Memory B cell (primary cell): ENCODE data around the gene KIAA0232.

Source experiments
- ATAC-seq: fragments of 150-1000 bp; cut with Tn5 transposase; 2 replicates; pipeline ENCODE4 v1.10.0; 2021; ENCODE audit warnings: low read depth, mild to moderate bottlenecking, moderate library complexity
- DNase-seq, 2 donors: peaks; one replicate each; pipeline ENCODE4 v3.0.0; 2022; ENCODE audit warnings: low spot score in 2 of 2
- H3K27ac Mint-ChIP-seq: one replicate; pipeline ENCODE4 v1.8.0; 2022; ENCODE audit warnings: mild to moderate bottlenecking, moderate library complexity, mixed read lengths
- H3K27me3 Mint-ChIP-seq: one replicate; pipeline ENCODE4 v1.8.0; 2022; ENCODE audit warnings: mixed read lengths
- H3K36me3 Mint-ChIP-seq: one replicate; pipeline ENCODE4 v1.8.0; 2022; ENCODE audit warnings: mild to moderate bottlenecking, mixed read lengths
- H3K4me1 Mint-ChIP-seq: one replicate; pipeline ENCODE4 v1.8.0; 2022; ENCODE audit warnings: mixed read lengths
- H3K4me3 Mint-ChIP-seq: one replicate; pipeline ENCODE4 v1.8.0; 2022; ENCODE audit warnings: mild to moderate bottlenecking, moderate library complexity, mixed read lengths
- H3K9me3 Mint-ChIP-seq: one replicate; pipeline ENCODE4 v1.8.0; 2022; ENCODE audit warnings: mixed read lengths

The KIAA0232 gene

GRCh38 chr4:6851431-6851830 is 68.9 kb downstream of the KIAA0232 start:
- ATAC-seq (no peak), DNase-seq (no peak)
- no peaks in the 10 kb centered on the region for H3K27me3 Mint-ChIP-seq
- H3K36me3 Mint-ChIP-seq = peaks cover 15% of the 10 kb centered on the region
- peaks cover 17% of the 10 kb centered on the region for H3K4me1 Mint-ChIP-seq
- no peaks in the 10 kb centered on the region for H3K9me3 Mint-ChIP-seq
- no peak overlapping the region for H3K27ac Mint-ChIP-seq
- H3K4me3 Mint-ChIP-seq = no peak overlapping the region

- Mint-ChIP-seq H3K27ac (no peak overlapping the region), H3K9me3 (no peaks in the 10 kb centered on the region), H3K36me3 (peaks cover 15% of the 10 kb centered on the region), H3K4me1 (peaks cover 17% of the 10 kb centered on the region), H3K27me3 (no peaks in the 10 kb centered on the region), H3K4me3 (no peak overlapping the region)
- ATAC-seq = no peak
- no peak for DNase-seq
Measured at GRCh38 chr4:6851962-6852361, 69.4 kb downstream of the KIAA0232 start.

GRCh38 chr4:6852582-6852981 is 70.1 kb downstream of the KIAA0232 start:
- Mint-ChIP-seq H3K4me3 (no peak overlapping the region), H3K36me3 (peaks cover 15% of the 10 kb centered on the region), H3K4me1 (peaks cover 17% of the 10 kb centered on the region), H3K9me3 (no peaks in the 10 kb centered on the region), H3K27ac (no peak overlapping the region), H3K27me3 (no peaks in the 10 kb centered on the region)
- DNase-seq (no peak), ATAC-seq (no peak)

- Mint-ChIP-seq H3K27ac (peak overlapping the region; percentile 3), H3K4me1 (peaks cover 17% of the 10 kb centered on the region), H3K27me3 (no peaks in the 10 kb centered on the region), H3K4me3 (no peak overlapping the region), H3K36me3 (peaks cover 9% of the 10 kb centered on the region), H3K9me3 (no peaks in the 10 kb centered on the region)
- ATAC-seq (peak; percentile 31), DNase-seq (no peak)
Measured at GRCh38 chr4:6854098-6854744, 71.7 kb downstream of the KIAA0232 start.

- DNase-seq (no peak), ATAC-seq (peak; percentile 68)
- no peaks in the 10 kb centered on the region for H3K9me3 Mint-ChIP-seq
- peaks cover 8% of the 10 kb centered on the region for H3K36me3 Mint-ChIP-seq
- no peak overlapping the region for H3K4me3 Mint-ChIP-seq
- peak overlapping the region; percentile 28 for H3K27ac Mint-ChIP-seq
- H3K27me3 Mint-ChIP-seq = no peaks in the 10 kb centered on the region
- peaks cover 15% of the 10 kb centered on the region for H3K4me1 Mint-ChIP-seq
Measured at GRCh38 chr4:6855692-6856297, 73.3 kb downstream of the KIAA0232 start.

GRCh38 chr4:6856391-6856790 is 73.9 kb downstream of the KIAA0232 start:
- H3K9me3 Mint-ChIP-seq = no peaks in the 10 kb centered on the region
- no peaks in the 10 kb centered on the region for H3K27me3 Mint-ChIP-seq
- ATAC-seq (no peak), DNase-seq (no peak)
- peaks cover 17% of the 10 kb centered on the region for H3K4me1 Mint-ChIP-seq
- H3K36me3 Mint-ChIP-seq = peaks cover 11% of the 10 kb centered on the region
- H3K4me3 Mint-ChIP-seq = no peak overlapping the region
- peak overlapping the region; percentile 28 for H3K27ac Mint-ChIP-seq

- Mint-ChIP-seq H3K36me3 (peaks cover 15% of the 10 kb centered on the region), H3K4me1 (peaks cover 17% of the 10 kb centered on the region)
Measured at GRCh38 chr4:6857009-6857882, 74.7 kb downstream of the KIAA0232 start.

GRCh38 chr4:6858997-6859396 is 76.5 kb downstream of the KIAA0232 start:
- Mint-ChIP-seq H3K4me3 (no peak overlapping the region), H3K27ac (no peak overlapping the region), H3K9me3 (no peaks in the 10 kb centered on the region), H3K4me1 (peaks cover 11% of the 10 kb centered on the region), H3K36me3 (peaks cover 15% of the 10 kb centered on the region), H3K27me3 (no peaks in the 10 kb centered on the region)
- ATAC-seq (no peak), DNase-seq (no peak)

More at GRCh38 chr4:6857009-6857882, 74.7 kb downstream of the KIAA0232 start:
- Mint-ChIP-seq H3K9me3 (no peaks in the 10 kb centered on the region), H3K4me3 (no peak overlapping the region), H3K27ac (no peak overlapping the region), H3K27me3 (no peaks in the 10 kb centered on the region)
- no peak for ATAC-seq
- no peak for DNase-seq

- H3K9me3 Mint-ChIP-seq = no peaks in the 10 kb centered on the region
- H3K36me3 Mint-ChIP-seq = peaks cover 15% of the 10 kb centered on the region
Measured at GRCh38 chr4:6859543-6859942, 77.0 kb downstream of the KIAA0232 start.

GRCh38 chr4:6868386-6868785 is 85.9 kb downstream of the KIAA0232 start:
- H3K4me1 Mint-ChIP-seq = peaks cover 5% of the 10 kb centered on the region
- H3K4me3 Mint-ChIP-seq = no peak overlapping the region
- no peaks in the 10 kb centered on the region for H3K9me3 Mint-ChIP-seq
- peak overlapping the region; percentile 19 for H3K27ac Mint-ChIP-seq
- no peak for ATAC-seq
- peaks cover 10% of the 10 kb centered on the region for H3K36me3 Mint-ChIP-seq
- H3K27me3 Mint-ChIP-seq = no peaks in the 10 kb centered on the region
- DNase-seq = no peak

More at GRCh38 chr4:6859543-6859942, 77.0 kb downstream of the KIAA0232 start:
- DNase-seq (no peak), ATAC-seq (no peak)
- Mint-ChIP-seq H3K4me1 (peaks cover 6% of the 10 kb centered on the region), H3K4me3 (no peak overlapping the region), H3K27me3 (no peaks in the 10 kb centered on the region), H3K27ac (no peak overlapping the region)

- Mint-ChIP-seq H3K4me3 (no peak overlapping the region), H3K9me3 (no peaks in the 10 kb centered on the region), H3K4me1 (peaks cover 9% of the 10 kb centered on the region), H3K27me3 (no peaks in the 10 kb centered on the region), H3K27ac (no peak overlapping the region), H3K36me3 (peaks cover 10% of the 10 kb centered on the region)
- DNase-seq (no peak), ATAC-seq (no peak)
Measured at GRCh38 chr4:6869944-6870343, 87.4 kb downstream of the KIAA0232 start.

GRCh38 chr4:6873291-6873690 is 90.8 kb downstream of the KIAA0232 start:
- Mint-ChIP-seq H3K27ac (peak overlapping the region; percentile 46), H3K27me3 (no peaks in the 10 kb centered on the region), H3K4me1 (peaks cover 19% of the 10 kb centered on the region), H3K9me3 (no peaks in the 10 kb centered on the region), H3K36me3 (peaks cover 14% of the 10 kb centered on the region), H3K4me3 (no peak overlapping the region)
- no peak for ATAC-seq
- no peak for DNase-seq

GRCh38 chr4:6873792-6874461 is 91.4 kb downstream of the KIAA0232 start:
- DNase-seq = peak; percentile 60 to 63
- Mint-ChIP-seq H3K36me3 (peaks cover 18% of the 10 kb centered on the region), H3K27ac (no peak overlapping the region), H3K4me1 (peaks cover 19% of the 10 kb centered on the region), H3K4me3 (no peak overlapping the region), H3K9me3 (no peaks in the 10 kb centered on the region), H3K27me3 (no peaks in the 10 kb centered on the region)
- ATAC-seq = peak; percentile 66

GRCh38 chr4:6874981-6875380 is 92.5 kb downstream of the KIAA0232 start:
- Mint-ChIP-seq H3K27ac (no peak overlapping the region), H3K4me1 (peaks cover 19% of the 10 kb centered on the region), H3K9me3 (no peaks in the 10 kb centered on the region), H3K4me3 (no peak overlapping the region), H3K27me3 (no peaks in the 10 kb centered on the region), H3K36me3 (peaks cover 25% of the 10 kb centered on the region)
- DNase-seq (no peak), ATAC-seq (no peak)
